ENCODE results near the gene STRA8.

Gene STRA8, protein sequence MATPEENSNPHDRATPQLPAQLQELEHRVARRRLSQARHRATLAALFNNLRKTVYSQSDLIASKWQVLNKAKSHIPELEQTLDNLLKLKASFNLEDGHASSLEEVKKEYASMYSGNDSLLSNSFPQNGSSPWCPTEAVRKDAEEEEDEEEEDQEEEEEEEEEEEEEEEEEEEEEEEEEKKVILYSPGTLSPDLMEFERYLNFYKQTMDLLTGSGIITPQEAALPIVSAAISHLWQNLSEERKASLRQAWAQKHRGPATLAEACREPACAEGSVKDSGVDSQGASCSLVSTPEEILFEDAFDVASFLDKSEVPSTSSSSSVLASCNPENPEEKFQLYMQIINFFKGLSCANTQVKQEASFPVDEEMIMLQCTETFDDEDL

DNA sequence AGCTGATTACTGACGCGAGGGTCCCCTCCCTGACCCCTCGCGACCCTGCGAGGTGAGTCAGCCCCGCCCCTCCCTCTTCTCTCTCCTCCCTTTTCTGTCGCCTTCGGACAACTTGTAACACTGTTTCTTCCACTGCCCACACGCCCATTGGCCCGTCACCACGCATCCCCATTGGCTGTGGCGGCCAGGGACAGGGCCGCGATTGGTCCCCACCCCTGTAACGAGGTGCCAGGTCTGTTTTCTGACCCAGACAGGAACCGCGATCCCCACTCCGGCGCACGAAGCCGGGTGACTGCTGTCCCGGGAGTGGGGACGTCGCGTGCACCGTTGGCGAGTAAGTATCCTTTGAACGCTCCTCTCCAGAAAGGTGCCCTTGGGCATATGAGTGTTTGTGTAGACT lies at the start of gene STRA8:
STRA8 (plus strand) TSS at position 269 of the 400 bp plus-strand sequence. CDS start 6,687 bp downstream, outside the sequence.
- no peak for DNase-seq (ENCODE audit: low read depth in 2 of 2)

DNA sequence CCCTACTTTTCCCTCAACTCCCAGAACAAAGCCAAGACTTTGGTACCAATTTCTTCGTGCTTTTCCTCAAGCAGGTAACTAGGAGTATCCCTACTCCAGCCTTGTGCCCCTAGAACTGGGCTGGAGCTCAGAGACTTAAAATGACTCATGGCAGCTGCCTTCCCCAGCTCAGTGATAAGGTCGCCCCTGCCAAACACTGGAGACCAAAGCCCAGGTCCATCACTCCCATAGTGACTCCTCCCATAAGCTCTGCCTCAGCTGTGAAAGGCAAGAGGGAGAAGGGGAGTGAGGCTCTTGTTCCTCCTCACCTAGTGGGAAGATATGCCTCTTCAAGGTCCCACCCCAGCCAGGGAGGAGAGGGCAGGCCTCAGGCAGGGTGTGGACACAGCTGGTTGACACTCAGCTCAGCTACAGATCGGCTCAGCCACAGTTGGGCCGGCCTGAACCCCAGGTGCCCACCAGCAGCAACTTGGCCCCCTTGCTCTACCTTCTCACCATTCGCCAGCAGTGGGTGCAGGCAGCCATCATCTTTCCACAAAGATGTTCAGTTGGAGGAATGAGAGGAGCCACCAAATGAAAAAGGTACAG lies 49.3 kb upstream of the STRA8 start:
- DNase-seq (ENCODE audit: low read depth in 2 of 2) = no peak

DNA sequence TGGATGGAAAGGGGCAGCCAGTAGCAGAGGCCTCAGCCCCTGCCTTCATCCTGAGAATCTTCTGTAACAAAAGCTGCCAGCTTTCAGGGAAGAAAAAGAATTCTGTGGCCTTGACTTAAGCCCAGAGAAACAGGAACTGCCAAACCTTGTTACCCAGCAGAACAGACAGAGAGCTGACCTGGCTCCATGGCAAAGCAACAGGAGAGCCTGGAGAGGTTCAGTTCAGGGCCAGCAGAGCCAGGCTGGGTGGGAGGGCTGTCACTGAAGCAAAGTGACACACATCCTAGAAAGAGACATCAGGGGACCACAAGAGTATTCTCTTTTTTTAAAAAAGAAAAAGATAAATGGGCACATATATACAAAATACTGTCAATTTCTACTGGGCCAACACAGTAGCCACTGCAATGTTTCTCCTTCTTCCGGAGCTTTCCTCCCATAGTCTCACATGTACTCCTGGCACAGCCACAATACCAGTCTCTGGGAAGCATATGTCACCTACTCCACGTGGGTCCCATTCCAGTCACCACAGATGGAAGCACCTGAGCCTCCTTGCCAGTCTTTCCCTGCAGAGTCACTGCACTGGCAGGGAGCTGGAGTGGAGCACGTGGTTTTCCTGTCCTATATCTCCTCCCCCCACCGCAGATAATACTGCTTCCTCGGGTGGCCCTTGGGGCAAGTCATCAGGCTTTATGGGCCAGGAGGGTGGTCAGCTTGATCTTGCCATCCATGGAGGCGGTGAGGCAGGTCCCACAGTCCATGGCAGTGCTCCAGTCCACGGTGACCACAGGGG lies 48.0 kb upstream of the STRA8 start:
- no peak for DNase-seq (ENCODE audit: low read depth in 2 of 2)

DNA sequence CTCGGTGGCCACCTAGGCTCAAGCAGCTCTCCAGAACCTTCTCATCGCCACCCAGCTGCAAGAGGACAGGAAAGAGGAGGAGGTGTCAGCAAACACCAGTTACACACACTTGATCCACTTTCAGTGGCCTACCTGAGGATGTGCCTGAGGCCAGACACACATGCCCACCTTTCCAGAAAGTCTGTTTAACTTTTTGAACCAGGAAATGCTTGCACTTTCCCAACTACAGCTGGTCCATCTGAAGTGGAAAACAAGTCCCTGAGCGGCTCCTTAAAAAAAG lies 47.4 kb upstream of the STRA8 start:
- no peak for DNase-seq (ENCODE audit: low read depth in 2 of 2)

DNA sequence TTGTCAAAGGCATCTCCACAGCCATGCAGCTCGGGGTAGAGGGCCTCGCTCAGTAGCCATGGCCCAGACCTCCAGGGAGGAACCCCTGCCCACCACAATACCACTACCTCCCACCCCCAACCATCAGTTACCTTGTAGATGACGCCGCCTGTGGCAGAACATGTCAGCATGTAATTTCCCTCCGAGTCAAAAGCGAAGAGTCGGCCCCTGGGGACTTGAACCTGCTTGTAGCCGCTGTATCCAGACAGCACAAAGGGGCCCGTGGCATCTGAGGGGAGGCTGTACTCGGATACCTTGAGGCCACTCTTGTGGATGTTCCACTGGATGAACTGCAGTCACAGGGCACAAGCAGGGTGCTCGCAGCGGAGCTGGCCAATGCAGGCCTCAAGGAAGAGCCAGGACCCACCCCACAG lies 46.8 kb upstream of the STRA8 start:
- DNase-seq (ENCODE audit: low read depth in 2 of 2) = no peak

DNA sequence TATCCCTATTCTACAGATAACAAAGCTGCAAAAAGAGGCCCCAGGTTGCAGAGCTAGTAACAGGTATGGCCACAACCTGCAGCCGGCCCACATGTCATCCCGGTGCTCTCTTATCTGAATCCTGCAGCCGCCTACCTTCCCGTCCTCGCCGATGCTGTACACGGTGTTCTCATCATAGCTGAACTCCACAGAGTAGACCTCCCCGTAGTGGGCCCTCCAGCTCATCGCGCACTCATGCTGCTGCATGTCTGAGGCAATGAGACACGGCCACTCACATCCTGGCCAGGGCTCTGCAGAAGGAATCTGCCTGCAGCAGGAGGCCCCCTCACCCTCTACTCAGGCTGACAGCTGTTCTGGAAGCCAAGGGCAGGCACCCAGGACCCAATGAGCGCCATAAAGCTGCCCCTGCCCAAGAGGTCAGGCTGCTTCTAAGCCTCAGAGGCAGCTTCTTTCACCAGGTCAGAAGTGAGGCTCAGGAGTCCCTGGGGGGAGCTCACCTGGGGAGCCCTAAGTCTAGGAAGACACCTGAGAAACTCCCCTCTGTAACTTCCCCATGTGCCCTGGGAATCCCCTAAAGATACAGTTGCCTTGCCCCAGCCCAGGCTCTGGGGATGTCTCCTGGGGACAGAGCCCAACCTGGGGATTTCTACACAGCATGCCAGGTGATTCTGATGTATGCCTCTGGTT lies 45.2 kb upstream of the STRA8 start:
- DNase-seq (ENCODE audit: low read depth in 2 of 2) = no peak

DNA sequence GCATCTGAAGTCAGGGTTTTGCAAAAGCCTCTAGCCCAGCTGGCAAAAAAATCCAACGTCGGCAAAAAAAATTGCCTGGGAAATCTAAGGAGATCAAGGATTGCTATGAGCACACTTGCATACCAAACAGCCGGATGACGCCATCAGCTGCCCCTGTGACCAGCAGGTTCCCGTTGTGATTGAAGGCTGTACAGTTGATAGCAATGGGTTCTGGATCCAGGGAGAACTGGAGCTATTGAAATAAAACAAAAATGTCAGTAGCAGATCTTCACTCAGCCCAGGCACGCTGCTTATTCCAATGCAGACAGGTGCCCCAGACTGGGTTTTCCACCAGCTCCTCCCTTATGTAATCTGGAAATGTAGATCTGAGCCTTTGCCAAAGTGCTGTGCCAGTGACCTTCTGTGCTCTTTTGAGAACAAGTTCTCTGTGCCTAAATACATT lies 44.4 kb upstream of the STRA8 start:
- DNase-seq (ENCODE audit: low read depth in 2 of 2) = no peak

DNA sequence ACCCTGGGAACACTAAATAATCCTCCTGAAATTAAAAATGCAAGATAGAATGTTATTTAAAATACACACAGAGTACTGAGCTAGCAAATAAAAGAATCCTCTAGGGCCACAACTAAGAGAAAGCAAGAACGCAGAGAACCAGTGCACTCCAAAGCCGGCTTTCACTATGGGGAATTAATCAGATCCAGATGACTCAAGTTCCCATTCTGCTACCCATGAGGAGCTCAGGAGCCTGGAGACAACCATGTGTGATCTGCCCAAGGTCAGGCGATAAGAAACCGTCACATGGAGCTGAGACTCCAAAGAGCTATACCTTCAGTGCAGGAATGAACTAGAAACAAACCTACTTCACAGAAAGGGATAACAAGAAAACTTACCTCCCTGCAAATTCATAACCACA lies 43.7 kb upstream of the STRA8 start:
- DNase-seq (ENCODE audit: low read depth in 2 of 2) = no peak

DNA sequence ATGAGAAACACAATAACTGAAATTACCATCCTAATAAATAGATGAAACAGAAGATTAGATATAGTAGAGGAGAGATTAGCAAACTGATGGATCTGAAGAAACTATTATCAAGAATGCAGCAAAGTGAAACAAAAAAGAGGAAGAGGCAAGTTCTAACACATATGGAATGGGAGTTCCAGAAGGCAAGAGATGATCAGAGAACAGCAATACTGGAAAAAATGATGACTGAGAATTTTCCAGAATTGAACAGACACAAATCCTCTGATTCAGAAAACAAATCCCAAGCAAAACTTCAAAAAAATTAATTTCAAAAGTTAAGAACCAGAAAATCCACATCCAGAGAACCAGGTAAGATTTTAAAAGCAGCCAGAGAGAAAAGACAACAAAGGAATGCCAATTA lies 42.9 kb upstream of the STRA8 start:
- no peak for DNase-seq (ENCODE audit: low read depth in 2 of 2)

DNA sequence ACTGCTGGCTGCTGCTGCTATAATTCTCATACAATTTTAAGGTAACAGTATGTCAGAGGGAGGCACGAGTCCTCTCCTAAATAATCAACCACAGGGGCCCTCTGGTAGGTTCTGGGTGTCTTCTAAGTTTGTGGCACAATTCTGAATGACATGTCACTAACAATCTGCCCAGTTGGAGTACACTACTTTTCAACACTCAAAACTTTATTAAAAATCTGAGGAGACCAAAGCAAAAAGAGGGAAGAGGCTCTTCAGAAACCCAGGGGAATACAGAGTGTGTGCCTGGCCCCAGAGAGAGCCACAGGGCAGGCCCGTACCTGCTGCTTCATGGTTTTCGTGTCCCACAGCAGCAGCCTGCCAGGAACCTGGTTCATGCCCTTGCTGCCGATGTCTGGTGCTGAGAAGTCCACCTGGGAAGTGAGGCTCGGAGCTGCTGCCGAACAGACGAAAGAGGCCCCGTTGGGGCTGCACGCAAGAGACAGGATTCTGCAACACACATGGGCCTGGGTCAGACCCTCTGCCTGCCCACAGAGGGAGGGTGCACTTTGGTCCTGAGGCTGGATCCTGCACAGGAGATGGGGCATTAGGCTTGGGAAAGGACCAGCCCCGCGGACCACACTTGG lies 40.6 kb upstream of the STRA8 start:
- no peak for DNase-seq (ENCODE audit: low read depth in 2 of 2)

DNA sequence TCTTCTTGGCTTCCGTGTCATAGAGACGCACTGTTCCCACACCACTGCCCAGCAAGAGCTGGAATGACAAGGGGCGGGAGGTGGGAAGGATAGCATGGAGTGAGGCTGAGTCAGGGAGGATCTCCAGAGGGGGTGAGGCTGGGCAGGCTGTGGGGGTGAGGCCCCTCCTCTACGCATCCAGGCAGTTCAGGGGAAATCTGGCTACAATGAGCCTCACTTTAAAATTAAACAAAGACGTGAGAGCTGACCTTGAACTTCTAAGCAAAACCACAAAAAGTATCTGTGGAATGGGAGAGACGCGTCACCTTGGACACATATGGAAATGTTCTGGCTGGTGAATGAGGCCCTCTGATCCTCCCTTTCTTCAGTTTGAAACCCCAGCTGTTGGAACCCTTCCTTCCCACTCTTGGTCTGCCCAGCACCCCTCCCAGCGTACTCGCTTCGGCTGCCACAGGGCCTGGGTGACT lies 40.0 kb upstream of the STRA8 start:
- no peak for DNase-seq (ENCODE audit: low read depth in 2 of 2)

DNA sequence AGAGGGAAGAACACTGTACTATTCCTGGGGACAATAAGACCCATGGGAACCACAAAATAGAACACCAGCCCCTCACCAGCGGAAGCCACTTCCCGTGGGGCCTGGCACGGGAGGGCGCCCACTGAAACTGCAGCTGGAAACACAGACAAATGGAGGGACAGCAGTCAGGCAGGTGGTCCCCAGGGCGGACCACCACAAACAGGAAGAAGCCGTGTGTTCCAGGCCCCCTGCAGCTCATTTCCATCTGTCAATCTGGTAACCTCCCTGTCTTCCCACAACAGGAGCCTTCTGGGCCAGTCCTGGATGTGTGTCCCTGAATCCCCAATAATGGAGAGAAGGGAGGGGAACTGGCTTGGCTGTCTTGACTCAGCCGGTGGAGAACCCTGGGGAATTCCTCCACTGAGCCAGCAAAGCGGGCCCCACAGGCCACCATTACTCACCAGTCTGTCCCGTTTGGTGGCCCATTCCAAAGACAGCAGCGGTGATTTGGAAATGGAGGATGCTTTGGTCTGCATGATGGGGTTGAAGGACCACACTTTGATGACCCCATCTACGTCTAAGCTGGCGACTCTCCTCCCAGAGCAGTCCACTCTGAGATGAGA lies 39.0 kb upstream of the STRA8 start:
- DNase-seq (ENCODE audit: low read depth in 2 of 2) = no peak

DNA sequence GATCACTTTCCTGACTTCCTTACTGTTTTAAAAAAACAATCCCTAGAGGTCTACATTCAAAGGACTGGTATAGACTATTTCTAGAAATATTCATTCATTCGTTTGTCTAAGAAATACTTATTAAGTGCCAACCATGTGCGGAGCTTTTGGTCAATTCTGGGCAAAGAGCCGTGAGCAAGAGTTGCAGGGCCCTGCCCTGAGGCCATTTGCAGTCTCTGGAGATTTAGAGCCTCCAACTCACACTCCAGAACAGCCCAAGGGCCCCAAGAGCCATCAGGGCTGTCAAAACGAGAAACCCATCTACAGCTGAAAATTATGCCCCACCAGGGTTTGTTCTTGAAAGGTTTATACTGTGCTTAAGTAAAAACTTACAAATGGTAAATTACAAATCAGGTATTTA lies 38.5 kb upstream of the STRA8 start:
- DNase-seq (ENCODE audit: low read depth in 2 of 2) = no peak

DNA sequence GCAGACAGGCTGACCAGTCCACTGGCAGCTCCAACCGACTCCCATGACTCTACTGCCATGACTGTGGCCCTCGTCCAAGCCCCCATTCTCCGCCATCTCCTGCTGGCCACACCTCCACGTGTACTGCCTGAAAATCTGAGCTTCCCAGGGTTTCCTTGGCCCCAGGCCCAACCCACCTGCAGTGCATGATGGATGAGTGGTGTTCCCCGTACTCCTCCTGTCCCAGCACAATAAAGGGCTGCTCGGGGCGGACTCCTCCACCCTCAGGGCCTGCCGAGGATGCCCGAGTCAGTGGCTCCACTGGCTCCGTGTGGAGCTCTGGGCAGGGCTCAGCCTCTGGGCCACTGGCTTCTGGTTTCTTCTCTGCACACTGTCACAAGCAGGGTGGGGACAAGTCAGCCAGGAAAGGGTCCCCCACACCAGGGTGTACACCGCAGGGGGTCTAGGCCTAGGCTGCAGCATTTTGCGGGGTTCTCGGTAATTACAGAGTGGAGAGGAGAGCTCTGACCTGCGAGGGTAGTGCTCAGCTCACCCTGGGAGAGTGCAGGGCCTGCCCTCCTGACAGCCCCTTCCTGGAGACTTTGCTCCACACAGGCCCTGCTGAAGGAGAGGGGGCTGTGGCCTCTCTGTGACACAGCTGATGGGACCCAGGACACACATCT lies 37.5 kb upstream of the STRA8 start:
- DNase-seq (ENCODE audit: low read depth in 2 of 2) = no peak

DNA sequence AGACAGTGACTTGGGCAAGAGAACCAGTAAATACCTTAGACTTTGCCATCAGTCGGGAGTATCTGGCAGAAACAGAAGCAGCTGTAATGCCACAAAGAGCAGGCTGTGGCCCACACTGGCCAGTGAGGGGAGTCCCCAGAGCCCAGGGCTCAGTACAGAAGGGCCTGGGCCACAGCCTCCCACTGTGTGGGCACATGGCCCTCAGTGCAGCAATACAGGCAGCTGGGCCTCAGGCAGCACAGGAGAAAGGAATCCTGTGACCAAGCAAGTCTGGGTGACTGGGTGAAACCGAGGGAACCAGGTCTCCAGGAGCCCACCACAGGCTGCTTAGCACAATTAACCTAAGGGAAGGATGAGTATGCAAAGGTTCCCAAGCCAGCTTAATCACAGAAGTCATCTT lies 36.3 kb upstream of the STRA8 start:
- DNase-seq (ENCODE audit: low read depth in 2 of 2) = no peak

DNA sequence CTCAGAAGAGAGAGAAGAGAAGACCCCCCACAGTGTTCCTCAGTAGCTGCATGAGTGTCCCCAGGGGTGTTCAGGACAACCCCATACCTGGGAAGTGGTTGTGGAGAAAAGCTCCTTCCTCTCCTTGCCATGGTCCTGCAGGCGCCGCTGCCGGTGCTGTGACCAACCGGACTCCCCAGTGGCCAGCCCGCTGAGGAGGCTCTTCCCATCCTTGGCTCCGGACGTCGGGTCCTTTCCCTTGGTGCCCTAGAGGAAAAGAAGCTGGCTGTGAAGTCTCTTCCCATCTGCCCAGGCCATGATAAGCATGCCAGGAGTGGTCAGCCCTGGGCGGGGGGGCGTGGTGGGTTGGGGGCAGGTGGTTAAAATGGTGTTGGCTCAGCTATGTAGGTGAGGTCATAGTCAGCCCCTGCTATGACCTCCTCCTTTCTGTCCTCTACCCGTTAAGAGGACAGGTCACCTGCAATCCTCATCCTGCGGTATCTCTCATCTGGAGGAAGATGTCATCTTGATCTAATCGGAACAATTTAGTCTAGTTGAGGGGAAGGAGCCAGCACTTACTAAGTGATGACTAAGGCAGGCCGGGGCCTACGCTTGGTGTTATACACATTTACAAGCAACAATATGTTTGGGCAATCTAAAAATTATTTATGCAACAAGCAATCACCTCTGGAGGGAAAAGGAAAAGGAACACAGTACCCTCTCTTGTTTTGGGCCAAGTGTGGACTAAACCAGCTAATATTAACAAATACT lies 35.6 kb upstream of the STRA8 start:
- no peak for DNase-seq (ENCODE audit: low read depth in 2 of 2)

DNA sequence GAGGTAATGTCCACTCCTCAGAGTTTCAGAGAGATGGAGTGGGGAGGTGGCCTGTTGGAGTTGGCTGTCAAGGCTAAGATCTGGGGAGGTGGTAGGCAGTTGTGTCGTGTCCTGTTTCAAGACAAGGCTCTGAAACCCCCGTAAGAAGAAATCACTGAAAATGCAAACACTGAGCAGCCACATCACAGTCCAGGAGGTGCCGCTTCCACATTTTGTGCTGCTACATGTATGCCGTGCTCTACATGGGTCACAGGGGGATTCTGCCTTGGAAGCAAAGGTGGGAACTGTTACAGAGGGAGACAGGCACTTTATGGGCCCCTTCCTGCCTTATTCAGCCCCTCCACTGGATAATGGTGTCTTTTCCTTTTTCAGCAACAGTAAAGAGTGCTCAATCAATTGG lies 34.2 kb upstream of the STRA8 start:
- no peak for DNase-seq (ENCODE audit: low read depth in 2 of 2)

DNA sequence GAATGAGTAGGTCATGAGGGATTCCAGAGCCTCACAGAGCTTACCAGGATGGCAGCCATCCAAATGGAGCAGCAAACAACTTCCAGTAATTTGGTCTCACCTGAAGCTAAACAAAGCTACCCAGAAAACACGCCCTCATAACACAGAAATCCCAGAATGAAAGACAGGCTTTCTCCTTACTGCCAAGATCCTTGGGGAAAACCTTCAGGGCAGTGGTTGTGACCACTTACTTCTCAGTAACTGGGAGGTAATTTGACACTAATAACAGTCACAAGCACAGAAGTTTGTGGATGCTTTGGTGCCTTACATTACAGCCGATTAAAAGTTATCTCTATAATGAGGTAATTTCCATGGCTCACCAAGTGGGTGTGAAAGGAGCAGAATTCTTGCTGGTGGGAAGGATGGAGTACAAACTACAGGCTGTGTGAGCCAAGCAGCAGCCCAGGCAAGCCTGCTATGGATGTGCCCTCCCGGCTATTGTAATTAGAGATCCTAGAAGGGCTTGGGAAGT lies 32.8 kb upstream of the STRA8 start:
- no peak for DNase-seq (ENCODE audit: low read depth in 2 of 2)

DNA sequence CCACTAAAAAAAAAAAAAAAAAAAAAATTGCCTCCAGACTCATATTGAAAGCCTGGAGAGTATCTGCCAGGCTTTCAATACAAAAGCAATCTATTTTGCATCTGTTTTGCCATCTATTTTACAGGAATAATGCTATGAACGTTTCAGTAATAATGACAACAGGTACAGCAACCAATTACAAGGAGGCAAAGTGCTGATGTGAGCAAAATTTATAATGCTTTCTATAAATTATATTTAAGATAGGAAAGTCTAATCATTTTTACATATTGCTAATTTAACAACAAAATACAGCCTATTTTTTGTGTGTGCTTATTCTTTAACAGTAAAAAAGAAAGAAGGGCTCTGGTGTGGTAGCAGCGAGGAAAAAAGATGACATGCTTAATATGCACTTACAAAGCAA lies 32.3 kb upstream of the STRA8 start:
- DNase-seq (ENCODE audit: low read depth in 2 of 2) = no peak

DNA sequence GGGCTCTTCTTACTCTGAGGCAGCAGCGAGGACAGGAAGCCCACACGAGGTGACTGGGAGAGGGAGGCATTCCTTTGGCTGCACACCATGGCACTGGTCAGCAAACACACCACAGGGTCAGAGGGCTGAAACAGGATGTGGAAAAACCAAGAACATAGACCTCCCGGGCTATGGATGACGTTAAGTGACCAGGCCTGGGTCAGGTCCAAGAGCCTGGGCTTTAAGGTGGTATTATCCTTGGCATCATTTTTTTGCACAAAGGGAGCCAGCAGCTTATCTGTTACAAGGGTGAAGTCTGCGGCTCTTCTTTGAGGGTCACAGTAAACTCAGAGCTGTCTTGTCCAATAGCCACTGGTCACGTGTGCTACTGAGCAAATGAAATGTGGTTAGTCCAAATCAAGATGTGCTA lies 29.3 kb upstream of the STRA8 start:
- DNase-seq (ENCODE audit: low read depth in 2 of 2) = no peak

Data from stimulated activated CD8-positive, alpha-beta memory T cell treated with anti-CD3 and anti-CD28 coated beads, Interleukin-15, amount 100 ng/mL, for 4 hours (primary cell).